ENCODE results near the gene BCL11A.

DNA sequence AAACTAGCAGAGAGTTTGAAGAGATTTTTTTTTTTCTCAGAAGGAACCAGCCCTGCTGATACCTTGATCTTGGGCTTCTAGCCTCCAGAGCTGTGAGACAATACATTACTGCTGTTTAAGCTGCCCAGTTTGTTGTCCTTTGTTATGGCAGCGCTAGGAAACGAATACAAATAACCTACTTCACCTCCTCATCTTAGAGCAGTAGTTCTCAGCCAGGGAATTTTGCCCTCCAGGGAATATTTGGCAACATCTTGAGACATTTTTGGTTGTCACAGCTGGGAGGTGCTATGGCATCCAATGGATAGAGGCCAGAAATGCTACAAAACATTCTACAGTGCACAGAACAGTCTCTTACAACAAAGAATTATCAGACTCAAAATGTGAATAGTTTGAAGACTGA lies 43.9 kb upstream of the BCL11A start:
- TF ChIP-seq, protein P1, sequence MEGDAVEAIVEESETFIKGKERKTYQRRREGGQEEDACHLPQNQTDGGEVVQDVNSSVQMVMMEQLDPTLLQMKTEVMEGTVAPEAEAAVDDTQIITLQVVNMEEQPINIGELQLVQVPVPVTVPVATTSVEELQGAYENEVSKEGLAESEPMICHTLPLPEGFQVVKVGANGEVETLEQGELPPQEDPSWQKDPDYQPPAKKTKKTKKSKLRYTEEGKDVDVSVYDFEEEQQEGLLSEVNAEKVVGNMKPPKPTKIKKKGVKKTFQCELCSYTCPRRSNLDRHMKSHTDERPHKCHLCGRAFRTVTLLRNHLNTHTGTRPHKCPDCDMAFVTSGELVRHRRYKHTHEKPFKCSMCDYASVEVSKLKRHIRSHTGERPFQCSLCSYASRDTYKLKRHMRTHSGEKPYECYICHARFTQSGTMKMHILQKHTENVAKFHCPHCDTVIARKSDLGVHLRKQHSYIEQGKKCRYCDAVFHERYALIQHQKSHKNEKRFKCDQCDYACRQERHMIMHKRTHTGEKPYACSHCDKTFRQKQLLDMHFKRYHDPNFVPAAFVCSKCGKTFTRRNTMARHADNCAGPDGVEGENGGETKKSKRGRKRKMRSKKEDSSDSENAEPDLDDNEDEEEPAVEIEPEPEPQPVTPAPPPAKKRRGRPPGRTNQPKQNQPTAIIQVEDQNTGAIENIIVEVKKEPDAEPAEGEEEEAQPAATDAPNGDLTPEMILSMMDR (optimal IDR thresholded peaks at IDR 0.05 in 1 of 3, IDR thresholded peaks at IDR 0.05 in 1 of 3, conservative IDR thresholded peaks at IDR 0.05 in 1 of 3; ENCODE audit: extremely low read depth in 1 of 3, insufficient read depth in 2 of 3, low read length in 3 of 3) = no peak
- no peak for TF ChIP-seq EZH2 (IDR thresholded peaks at IDR 0.05; ENCODE audit: low read length)

Data from keratinocyte (primary cell).